ENCODE measurements around the gene TNRC6B. TPM values are rescaled to one million over a fixed set of nuclear protein-coding genes. Genes with fewer than 3 reads are reported as not detected.

TNRC6B gene
- polyA plus RNA-seq, 1 donor from 2014 or later: 7.6 TPM

GRCh38 chr22:40328546-40329456, 151.1 kb downstream of the TNRC6B start:
- Histone ChIP-seq H3F3A (ENCODE audit: insufficient read depth, low read length, poor library complexity, severe bottlenecking) (no peaks in the 10 kb centered on the region), H2AFZ (ENCODE audit: low read depth, low read length) (no peak overlapping the region), H3K9ac (ENCODE audit: low read length) (no peak overlapping the region), H3K4me2 (ENCODE audit: low read length) (no peak overlapping the region), H3K27me3 (ENCODE audit: insufficient read depth, low read depth, low read length) (no peaks in the 10 kb centered on the region), H3K9me3 (ENCODE audit: low read length) (no peaks in the 10 kb centered on the region), H3K27ac (ENCODE audit: low read length) (no peak overlapping the region), H3K36me3 (ENCODE audit: insufficient read depth, low read length) (no peaks in the 10 kb centered on the region), H3K4me3 (ENCODE audit: low read length) (no peak overlapping the region), H4K20me1 (ENCODE audit: insufficient read depth) (no peaks in the 10 kb centered on the region), H3K79me2 (replicated peaks; ENCODE audit: insufficient read depth, low read length) (no peaks in the 10 kb centered on the region), H3K9me2 (ENCODE audit: insufficient read depth, low read length) (no peaks in the 10 kb centered on the region)
- TF ChIP-seq, protein P1, sequence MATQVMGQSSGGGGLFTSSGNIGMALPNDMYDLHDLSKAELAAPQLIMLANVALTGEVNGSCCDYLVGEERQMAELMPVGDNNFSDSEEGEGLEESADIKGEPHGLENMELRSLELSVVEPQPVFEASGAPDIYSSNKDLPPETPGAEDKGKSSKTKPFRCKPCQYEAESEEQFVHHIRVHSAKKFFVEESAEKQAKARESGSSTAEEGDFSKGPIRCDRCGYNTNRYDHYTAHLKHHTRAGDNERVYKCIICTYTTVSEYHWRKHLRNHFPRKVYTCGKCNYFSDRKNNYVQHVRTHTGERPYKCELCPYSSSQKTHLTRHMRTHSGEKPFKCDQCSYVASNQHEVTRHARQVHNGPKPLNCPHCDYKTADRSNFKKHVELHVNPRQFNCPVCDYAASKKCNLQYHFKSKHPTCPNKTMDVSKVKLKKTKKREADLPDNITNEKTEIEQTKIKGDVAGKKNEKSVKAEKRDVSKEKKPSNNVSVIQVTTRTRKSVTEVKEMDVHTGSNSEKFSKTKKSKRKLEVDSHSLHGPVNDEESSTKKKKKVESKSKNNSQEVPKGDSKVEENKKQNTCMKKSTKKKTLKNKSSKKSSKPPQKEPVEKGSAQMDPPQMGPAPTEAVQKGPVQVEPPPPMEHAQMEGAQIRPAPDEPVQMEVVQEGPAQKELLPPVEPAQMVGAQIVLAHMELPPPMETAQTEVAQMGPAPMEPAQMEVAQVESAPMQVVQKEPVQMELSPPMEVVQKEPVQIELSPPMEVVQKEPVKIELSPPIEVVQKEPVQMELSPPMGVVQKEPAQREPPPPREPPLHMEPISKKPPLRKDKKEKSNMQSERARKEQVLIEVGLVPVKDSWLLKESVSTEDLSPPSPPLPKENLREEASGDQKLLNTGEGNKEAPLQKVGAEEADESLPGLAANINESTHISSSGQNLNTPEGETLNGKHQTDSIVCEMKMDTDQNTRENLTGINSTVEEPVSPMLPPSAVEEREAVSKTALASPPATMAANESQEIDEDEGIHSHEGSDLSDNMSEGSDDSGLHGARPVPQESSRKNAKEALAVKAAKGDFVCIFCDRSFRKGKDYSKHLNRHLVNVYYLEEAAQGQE (IDR thresholded peaks at IDR 0.05; ENCODE audit: borderline replicate concordance): no peak
- TF ChIP-seq EZH2 (IDR thresholded peaks at IDR 0.05; ENCODE audit: borderline replicate concordance, insufficient read depth, low read length, poor library complexity, severe bottlenecking) (no peak), MXI1 (conservative IDR thresholded peaks at IDR 0.05; ENCODE audit: poor library complexity, severe bottlenecking) (no peak), POLR2AphosphoS5 (IDR thresholded peaks at IDR 0.05) (no peak), SMC3 (conservative IDR thresholded peaks at IDR 0.05; ENCODE audit: poor library complexity) (no peak), RAD21 (conservative IDR thresholded peaks at IDR 0.05) (no peak), CTCF (IDR thresholded peaks at IDR 0.05; ENCODE audit: poor library complexity, severe bottlenecking) (no peak), EP300 (conservative IDR thresholded peaks at IDR 0.05; ENCODE audit: poor library complexity, severe bottlenecking) (no peak), TAF1 (IDR thresholded peaks at IDR 0.05; ENCODE audit: low read depth) (no peak)

- TF ChIP-seq RAD21 (conservative IDR thresholded peaks at IDR 0.05) (no peak), SMC3 (conservative IDR thresholded peaks at IDR 0.05; ENCODE audit: poor library complexity) (no peak), MXI1 (conservative IDR thresholded peaks at IDR 0.05; ENCODE audit: poor library complexity, severe bottlenecking) (no peak), CTCF (IDR thresholded peaks at IDR 0.05; ENCODE audit: poor library complexity, severe bottlenecking) (no peak), EZH2 (IDR thresholded peaks at IDR 0.05; ENCODE audit: borderline replicate concordance, insufficient read depth, low read length, poor library complexity, severe bottlenecking) (no peak)
- TF ChIP-seq, protein P1 (IDR thresholded peaks at IDR 0.05; ENCODE audit: borderline replicate concordance): no peak
- no peak overlapping the region for H3K4me3 ChIP-seq (ENCODE audit: low read length)
- no peak overlapping the region for H3K4me2 ChIP-seq (ENCODE audit: low read length)
- H3K9me3 ChIP-seq (ENCODE audit: low read length): no peaks in the 10 kb centered on the region
- no peaks in the 10 kb centered on the region for H3K36me3 ChIP-seq (ENCODE audit: insufficient read depth, low read length)
- H3K9ac ChIP-seq (ENCODE audit: low read length): no peak overlapping the region
- no peaks in the 10 kb centered on the region for H4K20me1 ChIP-seq (ENCODE audit: insufficient read depth)
- H3K27ac ChIP-seq (ENCODE audit: low read length): no peak overlapping the region
- H3F3A ChIP-seq (ENCODE audit: insufficient read depth, low read length, poor library complexity, severe bottlenecking): no peaks in the 10 kb centered on the region
- no peak overlapping the region for H2AFZ ChIP-seq (ENCODE audit: low read depth, low read length)
- H3K79me2 ChIP-seq (replicated peaks; ENCODE audit: insufficient read depth, low read length): no peaks in the 10 kb centered on the region
- no peaks in the 10 kb centered on the region for H3K9me2 ChIP-seq (ENCODE audit: insufficient read depth, low read length)
- H3K27me3 ChIP-seq (ENCODE audit: insufficient read depth, low read depth, low read length): no peaks in the 10 kb centered on the region
Observed at GRCh38 chr22:40329466-40329865, 151.7 kb downstream of the TNRC6B start.

All from neural cell (in vitro differentiated cells).